SK-N-SH (cell line): ENCODE results near the gene TDRD9. TPM values are rescaled to one million over a fixed set of nuclear protein-coding genes. Genes with fewer than 3 reads are reported as not detected.

Experiments used
- CTCF ChIA-PET: fragments of 300-600, 350-600 bp; formaldehyde crosslinking; extraction: SDS; loops from one replicate; lab custom pipeline; 2021; lab: Yijun Ruan, JAX
- POLR2A ChIA-PET: fragments of 350-600 bp; sonication (Branson Sonifier 250); formaldehyde crosslinking; extraction: SDS; loops from one replicate; lab custom pipeline; 2020; ENCODE audit warnings: antibody characterized with exemption, inconsistent platforms; lab: Yijun Ruan, JAX
- DNase-seq: peaks from one replicate; pipeline ENCODE4 v3.0.0; 2012
- H2AFZ ChIP-seq: fragments of 200-600 bp; sonication (generic); 2 replicates; pipeline ENCODE4 v1.8.1; 2016; ENCODE audit warnings: antibody characterized with exemption, mild to moderate bottlenecking, low read depth
- H3F3A ChIP-seq: fragments of 200-600 bp; sonication (generic); replicated peaks from 2 replicates; pipeline ENCODE3; 2016; ENCODE audit warnings: antibody characterized with exemption, mild to moderate bottlenecking; ENCODE audit not compliant: insufficient read depth
- H3K27ac ChIP-seq, 2 experiments: fragments of 200-500 bp in 1 of 2; fragments of 200-600 bp in 1 of 2; sonication (Bioruptor generic) in 1 of 2; sonication (generic), shearing (Covaris generic) in 1 of 2; 2 replicates each; pipeline versions ENCODE4 v1.5.1 to v1.6.1; 2014 to 2016; ENCODE audit warnings: low read depth in 2 of 2, inconsistent platforms in 1 of 2, low read length in 1 of 2, mild to moderate bottlenecking in 1 of 2, mixed read lengths in 1 of 2
- H3K27me3 ChIP-seq: fragments of 200-600 bp; sonication (generic), shearing (Covaris generic); 2 replicates; pipeline ENCODE4 v1.6.1; 2016; ENCODE audit warnings: mixed run types; ENCODE audit not compliant: insufficient read depth
- H3K36me3 ChIP-seq, 2 experiments: fragments of 200-500 bp in 1 of 2; fragments of 200-600 bp in 1 of 2; sonication (Bioruptor generic) in 1 of 2; sonication (generic) in 1 of 2; replicated peaks in 1 of 2; 2 replicates each; pipeline versions ENCODE3 to v1.5.1; 2014 to 2016; ENCODE audit warnings: low read length in 1 of 2, mild to moderate bottlenecking in 1 of 2; ENCODE audit not compliant: insufficient read depth in 2 of 2, control insufficient read depth in 1 of 2
- H3K4me1 ChIP-seq, 2 experiments: fragments of 200-500 bp in 1 of 2; fragments of 200-600 bp in 1 of 2; sonication (Bioruptor generic) in 1 of 2; sonication (generic), shearing (Covaris generic) in 1 of 2; 2 replicates each; pipeline versions ENCODE4 v1.5.1 to v1.6.1; 2014 to 2016; ENCODE audit warnings: low read depth in 1 of 2, low read length in 1 of 2, mixed run types in 1 of 2; ENCODE audit not compliant: insufficient read depth in 2 of 2, control insufficient read depth in 1 of 2
- H3K4me2 ChIP-seq: fragments of 200-600 bp; sonication (generic), shearing (Covaris generic); 2 replicates; pipeline ENCODE4 v1.6.1; 2017; ENCODE audit warnings: mixed run types
- H3K4me3 ChIP-seq, 2 experiments: fragments of 200-500 bp in 1 of 2; fragments of 200-600 bp in 1 of 2; sonication (Bioruptor generic) in 1 of 2; sonication (generic), shearing (Covaris generic) in 1 of 2; 2 replicates each; pipeline versions ENCODE4 v1.5.1 to v1.8.1; 2014 to 2016; ENCODE audit warnings: low read depth in 2 of 2, inconsistent platforms in 1 of 2, low read length in 1 of 2, mild to moderate bottlenecking in 1 of 2, mixed read lengths in 1 of 2, moderate library complexity in 1 of 2
- H3K79me2 ChIP-seq: fragments of 200-600 bp; sonication (generic); 2 replicates; pipeline ENCODE4 v1.8.1; 2017; ENCODE audit warnings: mild to moderate bottlenecking; ENCODE audit not compliant: insufficient read depth
- H3K9ac ChIP-seq: fragments of 200-600 bp; sonication (generic); 2 replicates; pipeline ENCODE4 v1.6.1; 2017; ENCODE audit warnings: mixed run types
- H3K9me2 ChIP-seq: fragments of 200-600 bp; sonication (generic); 2 replicates; pipeline ENCODE4 v1.6.1; 2017; ENCODE audit warnings: mixed run types
- H3K9me3 ChIP-seq: fragments of 200-600 bp; sonication (generic); 2 replicates; pipeline ENCODE4 v1.6.1; 2017; ENCODE audit warnings: mixed run types, mild to moderate bottlenecking, moderate library complexity
- H4K20me1 ChIP-seq: fragments of 200-600 bp; sonication (generic); 2 replicates; pipeline ENCODE4 v1.6.1; 2017; ENCODE audit warnings: mild to moderate bottlenecking, mixed run types; ENCODE audit not compliant: insufficient read depth
- CHD2 ChIP-seq: fragments of 150-350 bp; IDR thresholded peaks from 2 replicates; pipeline ENCODE4 v1.6.1; 2018; ENCODE audit warnings: low read length; ENCODE audit not compliant: partially characterized antibody
- CTCF ChIP-seq: fragments of 200-600 bp; sonication (generic); IDR thresholded peaks from 2 replicates; pipeline ENCODE4 v1.6.1; 2017; ENCODE audit warnings: antibody characterized with exemption, mild to moderate bottlenecking, moderate library complexity
- ELF1 ChIP-seq: IDR thresholded peaks from 2 replicates; pipeline ENCODE4 v1.4.0; 2012
- EP300 ChIP-seq, 2 experiments: IDR thresholded peaks; 2 replicates each; pipeline versions ENCODE4 v1.4.0 to v1.6.1; 2012; ENCODE audit warnings: borderline replicate concordance in 1 of 2, low read depth in 1 of 2, low read length in 1 of 2
- FOSL2 ChIP-seq: IDR thresholded peaks from 2 replicates; pipeline ENCODE4 v1.4.0; 2012; ENCODE audit warnings: low read depth, mild to moderate bottlenecking, moderate library complexity, borderline replicate concordance
- FOXJ3 ChIP-seq: sonication (generic); formaldehyde crosslinking; IDR thresholded peaks from 2 replicates; pipeline ENCODE4 v1.5.1; 2020; ENCODE audit warnings: mild to moderate bottlenecking, missing genetic modification reagents
- JUND ChIP-seq: IDR thresholded peaks from 2 replicates; pipeline ENCODE4 v1.4.0; 2012
- MAX ChIP-seq: IDR thresholded peaks from 2 replicates; pipeline ENCODE4 v1.4.0; 2012; ENCODE audit warnings: low read depth
- MEF2A ChIP-seq: IDR thresholded peaks from 2 replicates; pipeline ENCODE4 v1.4.0; 2012; ENCODE audit warnings: low read depth, borderline replicate concordance
- MXI1 ChIP-seq: IDR thresholded peaks from 2 replicates; pipeline ENCODE4 v1.6.1; 2012; ENCODE audit warnings: mild to moderate bottlenecking, low read depth, low read length, improper control_type of control experiment
- NFIC ChIP-seq: IDR thresholded peaks from 2 replicates; pipeline ENCODE4 v1.4.0; 2012; ENCODE audit warnings: borderline replicate concordance
- POLR2AphosphoS5 ChIP-seq: IDR thresholded peaks from 2 replicates; pipeline ENCODE4 v1.6.1; 2012; ENCODE audit warnings: low read depth, low read length
- SIN3A ChIP-seq: IDR thresholded peaks from 2 replicates; pipeline ENCODE4 v1.6.1; 2012; ENCODE audit warnings: low read depth, mild to moderate bottlenecking, low read length, moderate library complexity, borderline replicate concordance
- TCF12 ChIP-seq: IDR thresholded peaks from 2 replicates; pipeline ENCODE4 v1.4.0; 2012
- USF1 ChIP-seq: IDR thresholded peaks from 2 replicates; pipeline ENCODE4 v1.4.0; 2012; ENCODE audit warnings: low read depth, borderline replicate concordance
- USF2 ChIP-seq: fragments of 150-350 bp; IDR thresholded peaks from 2 replicates; pipeline ENCODE4 v1.6.1; 2017; ENCODE audit warnings: antibody characterized with exemption, low read length, low read depth, borderline replicate concordance
- YY1 ChIP-seq: IDR thresholded peaks from 2 replicates; pipeline ENCODE4 v1.4.0; 2012; ENCODE audit warnings: low read depth, mild to moderate bottlenecking
- WGBS: methylation state at CpG from one replicate; pipeline ENCODE4 v1.1.6; 2017; ENCODE audit warnings: low lambda C conversion rate; 5-methylcytosine and 5-hydroxymethylcytosine counted together
- polyA plus RNA-seq, 3 experiments: library from polyadenylated mRNA; depleted of rRNA; stranded (reverse); fragments of >200 nt; gene quantifications; 2 replicates each; pipeline ENCODE4 v1.2.3, GENCODE V29; 2012
- TF ChIP-seq, protein P1 (sequence below): fragments of 150-350 bp; IDR thresholded peaks from 2 replicates; pipeline ENCODE4 v1.6.1; 2016; ENCODE audit warnings: mild to moderate bottlenecking, low read depth, low read length

Gene TDRD9
- polyA plus RNA-seq, 1 of the 3 experiments (the other 2 are of a cell fraction): not detected

- no peak overlapping the region for H3K4me2 ChIP-seq
- H3F3A ChIP-seq: no peaks in the 10 kb centered on the region
- DNase-seq: no peak
- no peaks in the 10 kb centered on the region for H3K9me3 ChIP-seq
- no peaks in the 10 kb centered on the region for H3K27me3 ChIP-seq
- no peaks in the 10 kb centered on the region for H3K79me2 ChIP-seq
- H3K9me2 ChIP-seq: no peaks in the 10 kb centered on the region
- H3K4me1 ChIP-seq: peaks cover 0 to 12% of the 10 kb centered on the region in 2 experiments; a peak in 1 of 4 replicates
- 80% methylated on average over 2 of the region's 2 CpGs for WGBS
- no peaks in the 10 kb centered on the region for H4K20me1 ChIP-seq
- no peak overlapping the region for H3K27ac ChIP-seq
- no peak overlapping the region for H3K9ac ChIP-seq
- POLR2A ChIA-PET: no interaction called here
- H3K4me3 ChIP-seq: no peak overlapping the region
- TF ChIP-seq TCF12: no peak
- TF ChIP-seq NFIC: no peak
- TF ChIP-seq USF2: no peak
- TF ChIP-seq USF1: no peak
- no peak for TF ChIP-seq JUND
- no peak for TF ChIP-seq MXI1
- TF ChIP-seq ELF1: no peak
- TF ChIP-seq MEF2A: no peak
- no peak for TF ChIP-seq POLR2AphosphoS5
- no peak for TF ChIP-seq EP300 (IDR thresholded peaks at IDR 0.05; ENCODE audit: borderline replicate concordance in 1 of 2, low read depth in 1 of 2, low read length in 1 of 2)
- TF ChIP-seq MAX: no peak
- no peak for TF ChIP-seq FOXJ3 (CRISPR knock-in tag)
- no peak for TF ChIP-seq CTCF
- no peak for TF ChIP-seq CHD2
- TF ChIP-seq FOSL2: no peak
- TF ChIP-seq, protein P1, sequence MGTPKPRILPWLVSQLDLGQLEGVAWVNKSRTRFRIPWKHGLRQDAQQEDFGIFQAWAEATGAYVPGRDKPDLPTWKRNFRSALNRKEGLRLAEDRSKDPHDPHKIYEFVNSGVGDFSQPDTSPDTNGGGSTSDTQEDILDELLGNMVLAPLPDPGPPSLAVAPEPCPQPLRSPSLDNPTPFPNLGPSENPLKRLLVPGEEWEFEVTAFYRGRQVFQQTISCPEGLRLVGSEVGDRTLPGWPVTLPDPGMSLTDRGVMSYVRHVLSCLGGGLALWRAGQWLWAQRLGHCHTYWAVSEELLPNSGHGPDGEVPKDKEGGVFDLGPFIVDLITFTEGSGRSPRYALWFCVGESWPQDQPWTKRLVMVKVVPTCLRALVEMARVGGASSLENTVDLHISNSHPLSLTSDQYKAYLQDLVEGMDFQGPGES: no peak
- no peak for TF ChIP-seq SIN3A
- no peak for TF ChIP-seq YY1
- TF ChIP-seq, all 33 proteins: peak for 0
- Histone ChIP-seq H3K36me3 (no peaks in the 10 kb centered on the region), H2AFZ (no peak overlapping the region)
- CTCF ChIA-PET: interaction anchor here (0.8 to 2.9 kb wide), 6 partner anchors 7 to 240 kb away, joined by 3 to 10 read pairs (median 4); no protein-coding TSS in a partner anchor
Measured at GRCh38 chr14:104048758-104049507, 120.7 kb downstream of the TDRD9 start.
